HPDE6-E6E7 (cell line): ENCODE measurements around the gene ARL4D.
"Not testable (repeated sequence)": the region's sequence is repeated elsewhere in the genome, so short reads cannot be mapped to it uniquely, and the experiment has no call there.

Experiments
- DNase-seq: peaks from one replicate; pipeline ENCODE4 v3.0.0; 2011; ENCODE audit warnings: missing footprints; ENCODE audit errors: extremely low spot score

ARL4D gene, protein sequence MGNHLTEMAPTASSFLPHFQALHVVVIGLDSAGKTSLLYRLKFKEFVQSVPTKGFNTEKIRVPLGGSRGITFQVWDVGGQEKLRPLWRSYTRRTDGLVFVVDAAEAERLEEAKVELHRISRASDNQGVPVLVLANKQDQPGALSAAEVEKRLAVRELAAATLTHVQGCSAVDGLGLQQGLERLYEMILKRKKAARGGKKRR

DNA sequence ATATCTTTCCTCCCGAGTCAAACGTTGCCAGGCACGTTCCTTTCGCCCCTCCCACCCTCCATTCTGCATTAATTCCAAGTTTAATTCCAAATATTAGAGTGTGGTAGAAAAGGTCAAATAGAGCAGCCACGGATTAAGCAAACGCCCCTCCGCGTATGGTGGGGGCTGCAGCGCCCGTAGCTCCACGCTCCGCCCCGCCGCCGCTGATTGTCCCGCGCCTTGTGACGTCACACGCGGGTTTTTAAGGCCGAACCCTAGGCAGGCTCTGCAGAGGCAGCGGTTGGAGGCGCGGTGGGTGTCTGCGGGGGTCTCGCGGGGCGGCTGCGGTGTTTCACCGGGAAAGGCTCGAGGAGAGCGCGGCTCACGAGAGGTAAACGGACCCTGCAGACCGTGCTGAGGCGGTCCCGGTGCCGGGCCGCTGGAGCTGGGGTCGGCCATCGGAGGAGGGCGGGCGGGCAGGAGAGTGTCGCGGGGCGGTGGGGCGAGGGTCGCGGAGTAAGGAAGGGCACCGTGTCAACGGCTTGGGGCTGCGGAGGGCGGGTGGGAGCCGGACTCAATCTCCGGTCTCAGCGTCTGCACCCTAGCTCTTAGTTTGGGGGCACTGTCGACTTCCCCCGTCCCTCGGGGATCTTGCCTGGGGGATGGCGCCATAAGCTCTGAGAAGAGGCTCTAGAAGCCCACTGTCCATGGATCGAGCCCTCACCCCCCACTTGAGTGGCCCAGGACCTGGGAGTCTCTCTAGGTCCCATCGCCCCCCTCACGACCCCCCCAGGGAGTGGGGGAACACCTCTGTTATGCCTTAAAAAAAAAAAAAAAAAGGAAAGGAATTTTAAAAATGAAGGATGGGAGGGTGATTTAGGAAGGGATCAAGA lies at the start of gene ARL4D:
ARL4D (plus strand) TSS at position 270 of the 872 bp plus-strand sequence. CDS start 740 bp downstream, outside the sequence.
- peak; percentile 73 for DNase-seq

DNA sequence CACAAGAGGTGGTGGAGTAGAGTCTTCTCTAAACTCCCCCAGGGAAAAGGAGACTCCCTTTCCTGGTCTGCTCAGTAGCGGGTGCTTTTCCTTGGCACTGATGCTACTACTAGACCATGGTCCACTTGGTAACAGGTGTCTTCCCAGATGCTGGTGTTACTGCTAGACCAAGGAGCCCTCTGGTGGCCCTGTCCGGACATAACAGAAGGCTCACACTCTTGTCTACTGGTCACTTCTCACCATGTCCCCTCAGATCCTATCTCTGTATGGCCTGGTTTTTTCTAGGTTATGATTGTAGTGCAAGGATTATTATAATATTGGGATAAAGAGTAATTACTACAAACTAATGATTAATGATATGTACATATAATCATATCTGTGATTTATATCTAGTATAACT lies 49.7 kb upstream of the ARL4D start:
- DNase-seq: no peak

DNA sequence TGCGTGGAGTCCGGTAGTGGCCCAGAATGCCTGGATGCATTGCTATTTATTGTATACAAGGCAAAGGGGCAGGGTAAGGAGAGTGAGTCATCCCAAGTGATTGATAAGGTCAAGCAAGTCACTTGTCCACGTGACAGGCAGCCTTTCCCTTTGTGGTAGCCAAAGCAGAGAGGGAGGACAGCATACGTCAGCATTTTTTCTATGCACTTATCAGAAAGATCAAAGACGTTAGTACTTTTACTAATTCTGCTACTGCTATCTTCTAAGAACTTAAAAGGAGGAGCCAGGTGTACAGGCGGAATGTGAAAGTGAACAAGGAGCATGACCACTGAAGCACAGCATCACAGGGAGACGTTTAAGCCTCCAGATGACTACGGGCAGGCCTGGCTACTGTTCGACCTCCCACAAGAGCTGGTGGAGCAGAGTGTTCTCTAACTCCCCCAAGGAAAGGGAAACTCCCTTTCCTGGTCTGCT lies 47.9 kb upstream of the ARL4D start:
- DNase-seq: no peak

DNA sequence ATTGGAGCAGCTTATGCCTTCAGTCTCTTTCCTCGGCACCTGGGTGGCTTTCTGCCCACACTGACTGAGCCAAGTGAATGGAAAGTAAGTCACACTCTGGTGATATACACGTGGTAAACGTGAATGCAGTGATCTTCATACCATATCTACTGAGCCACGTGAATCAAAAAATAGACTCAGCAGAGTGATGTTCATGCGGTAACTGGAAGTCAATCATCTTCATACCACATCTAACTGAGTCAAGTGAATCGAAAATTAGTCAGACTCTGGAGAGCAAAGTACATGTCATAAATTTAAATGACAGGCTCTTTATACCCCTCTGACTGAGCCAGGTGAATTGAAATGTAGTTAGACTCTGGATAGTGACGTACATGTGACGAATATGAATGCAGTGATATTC lies 47.1 kb upstream of the ARL4D start:
- no peak for DNase-seq

DNA sequence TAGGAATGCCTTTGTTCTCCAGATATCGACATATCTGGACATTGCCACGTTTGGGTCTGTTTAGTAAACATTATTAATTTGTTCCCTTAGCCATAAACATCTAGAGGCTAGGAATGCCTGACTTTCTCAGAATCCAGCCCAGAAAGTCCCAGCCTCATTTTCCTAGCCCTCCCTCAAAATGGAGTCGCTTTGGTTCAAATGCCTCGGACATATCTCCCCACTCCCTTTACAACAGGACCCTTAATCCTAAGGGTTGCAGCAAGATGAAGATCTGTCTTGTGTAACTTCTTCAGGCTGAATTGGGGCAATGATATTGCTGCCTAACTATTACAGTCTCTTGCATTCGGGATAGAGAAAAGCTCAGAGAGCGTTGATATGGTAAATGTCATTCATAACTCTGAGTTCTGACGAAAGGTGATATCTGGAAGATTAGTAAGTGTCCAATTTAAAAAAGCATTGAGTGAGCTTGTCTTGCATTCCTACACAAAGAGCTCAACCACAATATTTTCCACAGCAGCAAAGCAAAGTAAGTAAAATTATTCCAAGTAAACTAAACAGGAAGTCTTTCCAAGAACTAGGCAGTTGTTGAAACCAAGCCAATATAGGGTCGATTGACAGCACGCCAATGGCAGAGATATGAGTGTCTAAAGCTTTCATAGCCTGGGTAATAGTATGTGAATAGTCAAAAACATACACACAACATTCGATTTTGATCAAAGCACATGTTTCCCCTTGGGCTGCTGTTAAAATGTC lies 46.0 kb upstream of the ARL4D start:
- no peak for DNase-seq

DNA sequence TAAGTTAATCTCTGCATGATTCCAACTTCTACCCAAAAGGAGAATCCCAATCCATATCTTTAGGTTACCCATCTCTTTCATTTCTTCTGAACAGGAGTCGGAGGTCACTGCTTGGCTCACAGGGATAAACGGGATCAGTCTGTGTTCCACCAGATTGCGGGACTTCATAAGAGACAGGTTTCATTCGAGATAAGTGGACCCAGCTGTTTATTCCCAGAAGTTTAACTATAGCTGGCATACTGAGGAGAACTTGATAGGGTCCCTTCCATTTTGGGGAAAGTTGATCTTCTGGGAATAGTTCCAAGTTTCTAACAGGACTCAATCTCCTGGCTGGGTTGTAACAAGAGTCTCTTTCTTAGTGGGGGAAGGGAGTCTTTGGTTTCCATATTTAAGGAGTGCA lies 45.4 kb upstream of the ARL4D start:
- no peak for DNase-seq

DNA sequence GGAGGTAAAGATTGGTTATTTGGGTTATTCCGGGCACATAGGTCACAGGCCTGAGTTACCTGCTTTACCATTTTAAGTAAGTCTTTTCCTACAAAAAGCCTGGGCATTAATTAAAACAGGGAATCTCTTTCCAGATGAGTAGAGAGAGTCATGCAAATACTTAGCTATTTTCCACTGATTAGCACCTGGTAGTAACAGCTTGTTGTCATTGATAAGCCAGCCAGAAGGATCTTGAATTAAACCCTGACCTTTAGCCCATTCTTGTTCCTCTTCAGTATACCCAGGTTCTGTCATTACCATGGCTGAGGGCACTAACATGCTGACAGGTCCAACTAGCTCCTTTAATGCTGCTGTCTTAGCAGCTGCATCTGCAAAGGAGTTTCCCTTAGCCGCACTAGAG lies 44.4 kb upstream of the ARL4D start:
- DNase-seq: no peak

DNA sequence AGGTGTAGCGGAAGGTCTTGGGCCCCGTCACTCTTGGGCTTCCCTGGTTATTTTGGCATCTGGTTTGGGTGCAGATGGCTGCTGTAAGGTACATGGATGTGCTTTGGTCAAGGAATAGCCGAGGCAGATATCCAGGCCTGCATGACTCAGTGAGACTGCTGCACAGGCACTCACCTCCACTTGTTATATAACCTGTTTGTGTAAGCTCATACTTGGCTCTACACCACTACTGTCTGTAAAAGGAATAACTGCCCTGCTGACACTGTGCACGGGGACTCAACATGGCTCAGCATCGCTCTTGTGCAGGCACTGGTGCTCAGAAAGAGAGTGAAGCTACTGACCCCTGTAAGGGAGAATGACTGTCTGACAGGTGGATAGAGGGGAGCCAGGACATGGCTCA lies 42.3 kb upstream of the ARL4D start:
- DNase-seq: no peak

DNA sequence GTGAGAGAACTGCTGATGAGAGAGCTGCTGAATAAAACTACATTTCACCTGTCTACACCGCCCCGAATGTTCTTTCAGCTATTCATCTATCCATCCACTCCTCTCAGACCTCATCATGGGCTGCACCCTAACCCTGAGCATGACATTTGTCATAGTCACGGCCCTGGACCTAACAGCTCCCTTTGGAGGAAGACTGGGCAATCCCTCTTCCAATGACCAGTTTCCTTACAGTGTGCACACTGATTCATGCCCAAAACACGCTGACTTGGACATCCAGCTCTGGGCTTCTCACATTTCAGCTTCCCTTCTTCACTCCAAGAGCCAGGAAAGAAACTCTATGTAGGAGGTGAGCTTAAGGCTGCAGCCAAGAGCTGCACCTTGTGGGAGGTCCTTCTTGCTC lies 41.8 kb upstream of the ARL4D start:
- peak; percentile 81 for DNase-seq

DNA sequence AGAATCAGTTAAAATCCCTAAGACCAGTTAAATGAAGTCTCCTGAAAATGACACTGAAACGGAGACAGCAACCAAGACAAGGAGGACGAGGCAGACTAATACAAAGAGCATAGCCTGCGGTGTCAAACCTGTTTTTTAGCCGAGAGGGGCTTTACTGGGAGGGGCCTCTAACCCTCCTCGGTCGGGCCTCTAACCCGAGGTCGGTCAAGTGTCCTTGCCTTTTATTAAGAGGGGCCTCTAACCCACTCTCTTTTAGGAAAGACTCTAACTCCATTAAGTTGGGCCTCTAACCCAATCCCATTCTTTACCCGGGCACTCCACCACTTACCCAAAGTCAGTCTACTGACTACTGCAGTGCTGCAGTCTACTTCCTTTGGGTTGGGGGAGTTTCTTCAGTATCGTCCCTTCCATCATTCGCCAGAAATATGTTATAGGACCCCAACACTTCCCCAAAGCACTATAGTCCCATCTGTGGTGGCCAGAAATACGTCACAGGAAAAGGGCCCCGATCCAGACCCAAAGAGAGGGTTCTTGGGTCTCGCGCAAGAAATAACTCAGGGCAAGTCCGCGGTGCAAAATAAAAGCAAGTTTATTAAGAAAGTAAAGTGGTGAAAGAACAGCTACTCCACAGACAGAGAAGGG lies 39.2 kb upstream of the ARL4D start:
- DNase-seq: no peak

DNA sequence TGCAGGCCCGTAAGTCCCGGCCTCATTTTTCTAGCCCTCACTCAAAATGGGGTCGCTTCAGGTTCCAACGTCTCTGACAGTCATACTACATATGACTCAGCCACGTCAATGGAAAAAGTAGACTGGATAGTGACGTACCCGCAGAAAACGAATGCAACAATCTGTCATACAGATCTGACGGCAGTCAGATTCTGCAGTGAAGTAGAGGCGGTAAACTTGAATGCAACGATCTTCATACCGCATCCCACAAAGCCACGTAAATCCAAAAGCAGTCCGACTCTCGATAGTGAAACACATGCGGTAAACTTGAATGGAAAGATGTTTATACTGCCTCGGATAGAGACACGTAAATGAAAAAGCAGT lies 38.4 kb upstream of the ARL4D start:
- no peak for DNase-seq

DNA sequence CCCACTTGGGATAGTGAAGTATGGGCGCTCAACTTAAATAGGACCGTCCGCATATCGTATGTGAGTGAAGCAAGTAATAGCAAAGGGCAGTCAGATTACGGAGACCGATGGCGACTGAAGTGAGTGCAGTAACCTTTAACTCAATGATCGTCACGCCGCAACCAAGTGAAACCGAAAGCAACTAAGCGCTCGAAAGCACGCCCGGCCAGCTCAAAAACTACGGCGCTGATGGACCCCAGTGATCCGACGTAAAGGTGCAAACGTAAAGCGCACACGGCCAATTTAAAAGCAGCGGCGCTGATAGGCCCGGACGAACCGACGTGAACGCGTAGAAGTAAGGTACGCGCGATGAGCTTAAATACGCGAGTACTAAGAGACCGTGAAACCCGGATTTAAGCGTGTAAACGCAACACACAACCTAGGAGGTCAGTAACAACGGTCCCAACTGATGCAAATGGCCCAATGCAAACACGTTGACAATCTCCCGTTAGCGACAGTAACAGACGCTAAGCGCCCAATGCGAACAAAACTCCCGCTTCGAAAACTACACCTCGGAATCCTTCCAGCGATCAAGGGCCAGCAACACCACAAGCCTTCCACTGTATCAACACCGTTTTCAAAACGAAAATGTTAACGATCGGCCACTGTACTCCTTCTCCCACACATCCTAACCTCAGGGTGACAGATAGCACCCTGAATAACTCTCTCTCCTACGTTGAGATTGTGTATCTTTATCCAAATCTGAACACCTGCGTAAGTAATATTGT lies 37.9 kb upstream of the ARL4D start:
- DNase-seq: peak; percentile 66

DNA sequence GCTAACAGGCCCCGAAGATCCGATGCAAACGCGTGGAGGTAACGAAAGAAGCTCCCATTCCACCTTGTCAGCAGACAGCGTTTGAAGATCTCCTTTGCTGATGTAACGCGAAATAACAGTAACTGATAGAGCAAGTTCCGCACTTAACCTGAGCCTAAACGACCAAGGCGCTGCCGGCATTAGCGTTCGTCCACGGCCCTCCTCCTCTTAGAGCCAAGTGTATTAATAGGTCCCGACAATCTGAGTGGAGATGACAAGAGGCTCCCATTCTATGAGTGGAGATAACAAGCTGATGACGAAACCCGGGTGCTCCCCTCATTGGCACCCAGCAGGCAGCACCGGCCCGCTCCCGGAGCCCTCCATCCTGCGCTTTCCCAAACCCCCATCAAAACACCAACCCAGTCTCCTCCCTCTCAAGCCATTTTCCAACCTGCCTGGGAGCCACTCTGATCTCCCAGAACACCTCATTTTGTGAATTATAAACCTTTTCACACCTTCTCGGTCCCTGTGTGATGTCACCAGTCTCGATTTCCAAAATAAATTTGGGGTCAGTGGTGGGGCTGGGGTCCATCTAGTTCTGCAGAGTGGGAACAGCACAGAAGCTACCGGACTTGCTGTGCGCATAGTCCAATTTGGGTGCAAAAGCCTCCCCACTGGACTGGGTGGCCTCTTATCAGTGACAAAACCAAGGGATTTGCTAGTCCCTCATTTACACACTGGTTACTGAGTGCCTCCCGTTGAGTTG lies 35.4 kb upstream of the ARL4D start:
- DNase-seq: no peak

DNA sequence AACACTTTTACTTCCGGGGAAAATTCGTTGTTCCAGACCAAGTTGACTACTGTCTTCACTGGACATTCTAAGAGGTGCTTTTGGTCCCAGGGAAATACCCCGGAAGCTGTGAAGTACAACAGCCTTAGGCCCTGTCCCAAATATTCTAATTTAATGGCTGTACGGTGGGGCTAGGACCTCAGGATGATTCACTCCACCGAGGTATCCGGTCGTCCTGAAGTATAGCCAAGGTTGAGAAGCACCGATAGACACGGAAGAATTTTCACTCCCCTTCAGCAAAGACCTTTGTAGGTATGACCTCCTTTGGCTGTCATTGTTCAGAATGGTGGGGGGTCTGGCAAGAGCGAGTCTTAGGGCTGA lies 34.9 kb upstream of the ARL4D start:
- no peak for DNase-seq

DNA sequence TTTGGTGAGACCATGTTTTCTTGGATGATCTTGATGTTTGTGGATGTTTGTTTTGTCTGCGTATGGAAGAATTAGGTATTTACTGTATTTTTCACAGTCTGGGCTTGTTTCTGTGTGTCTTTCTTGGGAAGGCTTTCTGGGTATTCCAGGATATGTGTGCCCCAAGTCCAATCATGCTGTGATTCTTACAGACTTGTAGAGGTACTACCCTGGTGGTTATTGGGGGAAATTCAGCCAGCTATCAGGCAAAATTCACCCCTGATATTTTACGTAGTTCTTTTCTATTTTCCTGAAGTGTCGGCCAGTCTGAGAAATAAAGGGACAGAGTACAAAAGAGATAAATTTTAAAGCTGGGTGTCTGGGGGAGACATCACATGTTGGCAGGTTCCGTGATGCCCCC lies 33.4 kb upstream of the ARL4D start:
- DNase-seq: no peak

DNA sequence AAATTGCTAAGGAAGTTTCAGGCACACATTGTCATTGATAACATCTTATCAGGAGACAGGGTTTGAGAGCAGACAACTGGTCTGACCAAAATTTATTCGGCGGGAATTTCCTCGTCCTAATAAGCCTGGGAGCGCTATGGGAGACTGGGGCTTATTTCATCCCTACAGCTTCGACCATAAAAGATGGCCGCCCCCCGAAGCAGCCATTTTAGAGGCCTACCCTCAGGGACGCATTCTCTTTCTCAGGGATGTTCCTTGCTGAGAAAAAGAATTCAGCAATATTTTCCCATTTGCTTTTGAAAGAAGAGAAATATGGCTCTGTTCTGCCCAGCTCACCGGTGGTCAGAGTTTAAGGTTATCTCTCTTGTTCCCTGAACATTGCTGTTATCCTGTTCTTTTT lies 32.9 kb upstream of the ARL4D start:
- DNase-seq: not testable (repeated sequence)

DNA sequence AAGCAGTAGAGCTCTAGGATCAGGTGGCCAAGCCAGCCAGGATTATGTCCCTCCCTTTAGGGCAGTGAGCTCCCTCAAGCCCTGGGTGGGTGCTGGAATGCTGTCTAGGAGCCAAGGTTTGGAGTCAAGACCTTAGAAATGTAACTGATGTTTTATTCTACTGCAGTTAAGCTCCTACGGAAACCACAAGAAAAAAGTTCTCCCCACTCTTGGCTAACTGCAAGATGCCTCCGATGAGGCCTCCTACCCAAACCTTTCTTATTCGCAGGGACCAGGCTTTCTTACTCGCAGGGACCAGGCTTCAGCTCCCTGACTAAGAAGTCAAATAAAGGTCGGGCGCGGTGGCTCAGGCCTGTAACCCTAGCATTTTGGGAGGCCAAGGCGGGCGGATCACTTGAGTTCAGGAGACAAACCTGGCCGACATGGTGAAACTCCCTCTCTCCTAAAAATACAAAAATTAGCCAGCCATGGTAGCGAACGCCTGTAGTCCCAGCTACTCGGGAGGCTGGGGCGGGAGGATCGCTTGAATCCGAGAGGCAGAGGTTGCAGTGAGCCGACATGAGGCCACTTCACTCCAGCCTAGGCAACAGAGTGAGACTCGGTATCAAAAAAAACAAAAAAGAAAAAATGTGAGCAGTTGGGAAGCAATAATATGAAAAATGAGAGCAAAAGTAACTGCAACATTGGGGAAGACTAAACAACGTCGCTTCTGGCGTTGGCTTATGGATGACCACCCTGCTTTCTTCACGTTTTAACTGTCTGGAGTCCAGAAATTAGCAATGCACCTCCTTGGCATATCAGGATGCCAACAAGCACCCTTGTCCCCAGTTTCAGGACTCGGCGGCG lies 31.7 kb upstream of the ARL4D start:
- no peak for DNase-seq

DNA sequence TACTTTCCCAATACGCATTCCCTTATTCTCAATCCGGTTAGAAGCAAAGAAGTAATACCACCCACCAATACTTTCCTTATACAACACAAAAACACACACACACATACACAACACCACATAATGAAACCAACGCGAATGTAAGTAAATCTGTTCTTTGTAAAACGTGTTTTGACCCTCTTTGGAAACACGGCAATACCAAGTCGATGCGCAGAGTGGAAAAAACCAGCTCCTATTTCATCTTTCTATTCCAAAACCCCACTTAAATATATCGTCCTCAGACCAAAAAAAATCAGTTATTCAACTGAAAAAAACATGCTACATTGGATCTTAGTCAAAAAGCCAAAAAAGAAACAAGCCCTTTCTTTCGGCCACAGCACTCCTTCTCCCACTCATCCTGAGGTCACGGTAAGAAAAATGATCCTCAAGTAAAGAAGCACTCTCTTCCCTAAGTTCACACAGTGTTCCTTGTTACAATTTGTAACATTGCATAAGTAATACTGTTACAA lies 31.0 kb upstream of the ARL4D start:
- no peak for DNase-seq

DNA sequence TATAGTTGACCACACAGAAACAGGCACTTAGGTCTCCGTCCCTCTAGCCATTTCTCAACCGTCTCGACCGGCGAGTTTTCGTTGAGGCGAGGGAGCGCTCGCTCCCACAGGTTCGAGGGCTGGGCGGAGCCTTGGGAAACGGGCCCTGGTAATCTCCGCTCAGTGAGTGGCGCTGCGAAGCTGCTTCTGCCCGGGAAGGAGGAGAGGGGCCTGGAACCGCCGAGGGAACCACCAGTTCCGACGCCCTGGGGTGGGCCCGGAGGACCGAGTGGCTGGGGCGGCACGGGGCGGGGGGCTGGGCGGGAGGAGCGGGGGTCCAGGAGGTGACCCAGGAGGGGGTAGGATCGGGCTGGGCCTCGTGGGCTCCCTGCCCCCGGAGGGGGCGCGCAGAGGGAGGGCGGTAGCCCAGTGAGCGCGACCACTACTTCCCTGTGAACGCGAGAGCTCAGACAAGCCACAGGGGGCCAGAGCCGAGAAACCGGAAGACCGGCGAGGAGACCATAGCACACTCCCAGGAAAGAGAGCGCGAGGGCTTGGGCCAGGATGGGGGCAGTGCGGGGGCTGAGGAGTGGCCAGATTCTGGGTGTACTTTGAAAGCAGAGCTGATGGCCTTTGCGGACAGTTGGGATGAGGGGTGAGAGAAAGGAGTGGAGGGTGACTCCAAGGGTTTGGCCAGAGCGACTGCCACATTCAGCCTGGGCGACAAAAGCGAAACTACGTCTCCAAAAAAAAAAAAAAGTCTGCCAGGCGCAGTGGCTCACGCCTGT lies 29.9 kb upstream of the ARL4D start:
- peak; percentile 54 for DNase-seq
